K562 (cell line): Measurements from ENCODE around the gene RSAD1.

Experiments
- EZH2 ChIP-seq: IDR thresholded peaks from 2 replicates; pipeline ENCODE4 v1.6.1; 2012; ENCODE audit warnings: low read depth, mild to moderate bottlenecking, inconsistent platforms, low read length, borderline replicate concordance
- GATA2 ChIP-seq: sonication (generic); formaldehyde crosslinking; IDR thresholded peaks from 2 replicates; pipeline ENCODE4 v1.4.0; 2020; ENCODE audit warnings: mild to moderate bottlenecking, missing genetic modification reagents
- POLR2A ChIP-seq: fragments of 450-650 bp; conservative IDR thresholded peaks from 2 replicates; pipeline ENCODE4 v1.6.1; 2016
- RAD51 ChIP-seq: fragments of 450-650 bp; IDR thresholded peaks from 2 replicates; pipeline ENCODE4 v1.7.1; 2016; ENCODE audit warnings: low read depth, mild to moderate bottlenecking, borderline replicate concordance
- SRSF9 ChIP-seq: fragments of 200-400 bp; formaldehyde crosslinking; IDR thresholded peaks from 2 replicates; pipeline ENCODE4 v1.6.1; 2017; ENCODE audit warnings: low read depth, low read length, borderline replicate concordance
- ZFX ChIP-seq: sonication (generic); formaldehyde crosslinking; IDR thresholded peaks from 2 replicates; pipeline ENCODE4 v1.8.0; 2022; ENCODE audit warnings: mild to moderate bottlenecking, missing genetic modification reagents, moderate library complexity
- TF ChIP-seq, protein P1 (sequence below): fragments of 250-450 bp; sonication (Bioruptor Pico); IDR thresholded peaks from 2 replicates; pipeline ENCODE4 v1.4.0; 2020; ENCODE audit warnings: mild to moderate bottlenecking
- TF ChIP-seq, protein P2 (sequence below): fragments of 450-650 bp; IDR thresholded peaks from 2 replicates; pipeline ENCODE4 v1.6.1; 2018; ENCODE audit not compliant: partially characterized antibody
- TF ChIP-seq, protein P3 (sequence below), 3 experiments: IDR thresholded peaks in 2 of 3; conservative IDR thresholded peaks in 1 of 3; 2 replicates each; pipeline ENCODE4 v1.5.1; 2011 to 2012; ENCODE audit warnings: low read length in 3 of 3, mild to moderate bottlenecking in 3 of 3, control low read depth in 2 of 3, improper control_type of control experiment in 1 of 3, inconsistent platforms in 1 of 3, low read depth in 1 of 3, mixed read lengths in 1 of 3, moderate library complexity in 1 of 3; ENCODE audit not compliant: insufficient read depth in 2 of 3

DNA sequence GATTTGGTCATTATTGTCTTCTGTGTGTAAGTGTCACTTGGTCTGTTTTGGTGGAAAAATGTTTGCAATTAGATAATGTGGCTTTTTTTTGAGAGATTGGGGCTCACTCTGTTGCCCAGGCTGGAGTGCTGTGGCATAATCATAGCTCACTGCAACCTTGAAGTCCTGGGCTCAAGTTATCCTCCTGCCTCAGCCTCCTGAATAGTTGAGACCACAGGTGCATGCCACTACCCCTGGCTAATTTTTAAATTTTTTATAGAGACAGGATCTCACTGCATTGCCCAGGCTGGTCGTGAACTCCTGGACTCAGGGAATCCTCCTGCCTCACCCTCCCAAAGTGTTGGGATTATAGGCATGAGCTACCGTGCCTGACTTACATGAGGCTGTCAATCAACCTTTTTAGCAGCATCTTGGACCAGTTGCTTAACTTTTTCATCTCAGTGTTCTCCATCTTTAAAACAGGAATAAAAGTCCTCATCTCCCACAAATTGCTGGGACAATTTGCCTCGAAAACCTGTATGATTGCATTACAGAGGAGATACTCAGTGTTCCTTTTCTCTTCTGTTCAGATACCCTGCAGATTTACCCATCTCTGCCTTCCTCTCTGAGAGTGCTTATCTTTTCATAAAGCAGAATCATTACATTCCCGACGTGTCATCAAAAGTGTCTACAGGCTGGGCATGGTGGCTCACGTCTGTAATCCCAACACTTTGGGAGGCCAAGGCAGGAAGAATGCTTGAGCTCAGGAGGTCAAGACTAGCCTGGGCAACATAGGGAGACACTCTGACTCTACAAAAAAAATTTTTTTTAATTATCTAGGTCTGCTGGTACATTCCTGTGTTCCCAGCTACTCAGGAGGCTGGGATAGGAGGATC lies 33.6 kb upstream of the RSAD1 start:
- TF ChIP-seq EZH2: no peak
- TF ChIP-seq, protein P1, sequence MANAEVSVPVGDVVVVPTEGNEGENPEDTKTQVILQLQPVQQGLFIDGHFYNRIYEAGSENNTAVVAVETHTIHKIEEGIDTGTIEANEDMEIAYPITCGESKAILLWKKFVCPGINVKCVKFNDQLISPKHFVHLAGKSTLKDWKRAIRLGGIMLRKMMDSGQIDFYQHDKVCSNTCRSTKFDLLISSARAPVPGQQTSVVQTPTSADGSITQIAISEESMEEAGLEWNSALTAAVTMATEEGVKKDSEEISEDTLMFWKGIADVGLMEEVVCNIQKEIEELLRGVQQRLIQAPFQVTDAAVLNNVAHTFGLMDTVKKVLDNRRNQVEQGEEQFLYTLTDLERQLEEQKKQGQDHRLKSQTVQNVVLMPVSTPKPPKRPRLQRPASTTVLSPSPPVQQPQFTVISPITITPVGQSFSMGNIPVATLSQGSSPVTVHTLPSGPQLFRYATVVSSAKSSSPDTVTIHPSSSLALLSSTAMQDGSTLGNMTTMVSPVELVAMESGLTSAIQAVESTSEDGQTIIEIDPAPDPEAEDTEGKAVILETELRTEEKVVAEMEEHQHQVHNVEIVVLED: no peak
- no peak for TF ChIP-seq POLR2A
- TF ChIP-seq, protein P2, sequence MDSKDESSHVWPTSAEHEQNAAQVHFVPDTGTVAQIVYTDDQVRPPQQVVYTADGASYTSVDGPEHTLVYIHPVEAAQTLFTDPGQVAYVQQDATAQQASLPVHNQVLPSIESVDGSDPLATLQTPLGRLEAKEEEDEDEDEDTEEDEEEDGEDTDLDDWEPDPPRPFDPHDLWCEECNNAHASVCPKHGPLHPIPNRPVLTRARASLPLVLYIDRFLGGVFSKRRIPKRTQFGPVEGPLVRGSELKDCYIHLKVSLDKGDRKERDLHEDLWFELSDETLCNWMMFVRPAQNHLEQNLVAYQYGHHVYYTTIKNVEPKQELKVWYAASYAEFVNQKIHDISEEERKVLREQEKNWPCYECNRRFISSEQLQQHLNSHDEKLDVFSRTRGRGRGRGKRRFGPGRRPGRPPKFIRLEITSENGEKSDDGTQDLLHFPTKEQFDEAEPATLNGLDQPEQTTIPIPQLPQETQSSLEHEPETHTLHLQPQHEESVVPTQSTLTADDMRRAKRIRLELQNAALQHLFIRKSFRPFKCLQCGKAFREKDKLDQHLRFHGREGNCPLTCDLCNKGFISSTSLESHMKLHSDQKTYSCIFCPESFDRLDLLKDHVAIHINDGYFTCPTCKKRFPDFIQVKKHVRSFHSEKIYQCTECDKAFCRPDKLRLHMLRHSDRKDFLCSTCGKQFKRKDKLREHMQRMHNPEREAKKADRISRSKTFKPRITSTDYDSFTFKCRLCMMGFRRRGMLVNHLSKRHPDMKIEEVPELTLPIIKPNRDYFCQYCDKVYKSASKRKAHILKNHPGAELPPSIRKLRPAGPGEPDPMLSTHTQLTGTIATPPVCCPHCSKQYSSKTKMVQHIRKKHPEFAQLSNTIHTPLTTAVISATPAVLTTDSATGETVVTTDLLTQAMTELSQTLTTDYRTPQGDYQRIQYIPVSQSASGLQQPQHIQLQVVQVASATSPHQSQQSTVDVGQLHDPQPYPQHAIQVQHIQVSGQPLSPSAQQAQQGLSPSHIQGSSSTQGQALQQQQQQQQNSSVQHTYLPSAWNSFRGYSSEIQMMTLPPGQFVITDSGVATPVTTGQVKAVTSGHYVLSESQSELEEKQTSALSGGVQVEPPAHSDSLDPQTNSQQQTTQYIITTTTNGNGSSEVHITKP: no peak
- no peak for TF ChIP-seq RAD51
- TF ChIP-seq SRSF9: no peak
- no peak for TF ChIP-seq GATA2 (CRISPR knock-in tag)
- TF ChIP-seq, protein P3, sequence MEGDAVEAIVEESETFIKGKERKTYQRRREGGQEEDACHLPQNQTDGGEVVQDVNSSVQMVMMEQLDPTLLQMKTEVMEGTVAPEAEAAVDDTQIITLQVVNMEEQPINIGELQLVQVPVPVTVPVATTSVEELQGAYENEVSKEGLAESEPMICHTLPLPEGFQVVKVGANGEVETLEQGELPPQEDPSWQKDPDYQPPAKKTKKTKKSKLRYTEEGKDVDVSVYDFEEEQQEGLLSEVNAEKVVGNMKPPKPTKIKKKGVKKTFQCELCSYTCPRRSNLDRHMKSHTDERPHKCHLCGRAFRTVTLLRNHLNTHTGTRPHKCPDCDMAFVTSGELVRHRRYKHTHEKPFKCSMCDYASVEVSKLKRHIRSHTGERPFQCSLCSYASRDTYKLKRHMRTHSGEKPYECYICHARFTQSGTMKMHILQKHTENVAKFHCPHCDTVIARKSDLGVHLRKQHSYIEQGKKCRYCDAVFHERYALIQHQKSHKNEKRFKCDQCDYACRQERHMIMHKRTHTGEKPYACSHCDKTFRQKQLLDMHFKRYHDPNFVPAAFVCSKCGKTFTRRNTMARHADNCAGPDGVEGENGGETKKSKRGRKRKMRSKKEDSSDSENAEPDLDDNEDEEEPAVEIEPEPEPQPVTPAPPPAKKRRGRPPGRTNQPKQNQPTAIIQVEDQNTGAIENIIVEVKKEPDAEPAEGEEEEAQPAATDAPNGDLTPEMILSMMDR (IDR thresholded peaks at IDR 0.05 in 2 of 3, conservative IDR thresholded peaks at IDR 0.05 in 1 of 3; ENCODE audit: insufficient read depth in 2 of 3, low read depth in 1 of 3, low read length in 3 of 3): no peak
- no peak for TF ChIP-seq ZFX (CRISPR knock-in tag)
